GM21447 (cell line): ENCODE data around the gene MARCHF10.

Experiments
- ATAC-seq: cut with Tn5 transposase; IDR thresholded peaks from one replicate; pipeline ENCODE4 v1.9.1; 2021; ENCODE audit not compliant: unreplicated experiment

The MARCHF10 gene

GRCh38 chr17:62720126-62720850 is 87.8 kb downstream of the MARCHF10 start:
- ATAC-seq: no peak

- ATAC-seq: no peak
Observed at GRCh38 chr17:62719586-62719985, 88.5 kb downstream of the MARCHF10 start.

GRCh38 chr17:62718429-62718828 is 89.7 kb downstream of the MARCHF10 start:
- ATAC-seq: no peak

DNA sequence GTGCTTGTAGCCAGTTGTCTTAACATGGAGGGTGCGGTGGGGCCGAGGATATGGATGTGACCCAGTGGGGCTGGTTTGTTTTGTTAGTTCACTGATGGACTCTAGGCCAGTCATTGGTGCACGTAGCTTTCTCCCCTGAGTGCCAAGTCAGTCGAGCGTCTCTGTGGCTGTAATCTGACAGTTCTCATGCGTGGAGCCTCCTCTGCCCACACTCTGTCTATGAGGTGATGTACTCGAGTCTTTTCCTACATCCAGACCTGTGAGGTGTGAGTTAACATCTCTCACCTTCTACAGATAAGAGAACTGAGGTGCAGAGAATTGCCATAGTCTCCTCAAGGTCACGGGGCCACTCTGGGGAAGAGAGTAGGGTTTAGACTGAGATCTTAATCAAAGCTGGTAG is 90.2 kb downstream of the MARCHF10 start:
- ATAC-seq: no peak

DNA sequence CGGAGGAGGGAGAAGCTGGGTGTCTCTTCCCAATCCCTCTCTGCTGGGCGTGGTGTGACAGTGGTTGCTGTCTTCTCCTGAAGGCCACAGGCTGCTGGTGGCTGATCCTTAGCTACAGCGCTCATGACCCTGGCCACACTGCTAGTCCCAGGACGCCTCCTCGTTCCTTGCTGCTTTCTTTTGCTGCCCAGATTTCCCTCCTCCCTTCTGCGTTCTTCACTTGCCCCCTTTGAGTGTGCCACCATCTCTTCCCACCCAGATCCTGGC is 90.6 kb downstream of the MARCHF10 start:
- ATAC-seq: no peak

DNA sequence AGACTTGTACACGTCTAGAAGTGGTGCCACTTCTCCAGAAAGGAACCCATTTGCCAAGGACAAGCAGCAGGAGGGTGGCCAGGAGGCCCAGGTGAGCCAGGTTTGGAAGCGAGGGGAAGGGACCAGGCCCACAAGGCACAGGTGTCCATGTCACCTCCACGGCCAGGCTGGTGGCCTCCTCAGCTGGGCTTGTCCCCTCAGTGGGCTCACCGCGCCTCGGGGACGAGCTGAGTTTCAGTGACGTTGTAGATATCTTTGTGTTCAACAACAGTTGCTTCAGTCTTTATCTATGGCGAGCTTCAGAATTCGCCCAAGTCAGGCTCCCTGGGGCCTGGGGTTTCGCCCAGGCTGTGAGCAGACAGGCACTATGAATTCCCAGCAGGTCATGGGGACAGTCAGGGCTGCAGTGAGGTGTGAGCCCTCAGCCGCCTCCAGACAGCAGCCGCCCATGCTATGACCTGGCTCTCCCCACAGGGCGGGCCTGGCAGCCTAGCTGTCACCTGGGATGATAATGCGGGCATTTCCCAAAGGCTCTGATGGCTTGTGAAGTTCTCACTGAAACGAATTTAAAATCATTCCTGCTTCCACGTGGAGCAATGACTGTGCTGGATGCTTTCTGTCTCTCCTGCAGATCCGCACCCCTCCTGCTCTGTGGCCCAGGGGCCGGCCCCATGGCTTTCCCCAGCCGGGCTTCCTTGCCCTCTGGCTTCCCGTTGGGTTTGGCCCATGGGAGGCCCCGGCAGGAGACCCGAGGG is 91.1 kb downstream of the MARCHF10 start:
- no peak for ATAC-seq

- ATAC-seq: no peak
Observed at GRCh38 chr17:62715882-62716390, 92.2 kb downstream of the MARCHF10 start.

DNA sequence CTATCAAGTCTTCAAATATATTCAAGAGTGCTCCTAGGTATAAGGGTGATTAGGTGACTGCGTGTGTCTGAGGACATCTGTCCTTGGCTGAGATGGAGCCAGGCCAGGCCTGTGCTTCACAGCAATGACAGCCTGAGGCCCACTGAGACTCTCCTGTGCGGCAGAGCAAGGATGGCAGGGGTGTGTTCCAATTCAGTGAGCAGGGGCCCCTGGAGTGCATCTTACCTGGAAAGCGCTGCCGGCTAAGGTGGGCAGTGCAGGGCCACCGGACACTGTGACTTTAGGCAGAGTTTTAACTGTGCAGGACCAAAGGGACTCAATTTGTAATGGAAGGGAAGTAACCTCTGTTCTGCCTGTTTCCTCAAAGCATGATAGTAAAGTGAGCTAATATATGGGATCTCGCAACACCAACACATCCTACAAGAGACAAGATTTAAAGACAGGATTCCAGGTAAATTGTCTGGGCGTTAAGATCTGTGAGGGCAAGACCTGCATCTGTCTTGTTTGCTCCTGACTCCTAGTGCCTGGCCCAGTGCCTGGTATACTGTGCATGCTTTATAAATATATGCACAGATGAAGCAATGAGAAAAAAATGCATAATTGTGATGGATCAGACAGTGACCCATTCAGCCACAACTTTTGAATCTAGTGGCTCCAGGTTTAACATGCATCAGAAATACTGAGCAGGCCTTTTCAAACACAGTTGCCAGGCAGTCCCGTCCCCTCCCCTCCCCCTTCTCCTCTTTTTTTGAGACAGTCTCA is 93.9 kb downstream of the MARCHF10 start:
- ATAC-seq: no peak

- no peak for ATAC-seq
Observed at GRCh38 chr17:62713086-62713881, 94.8 kb downstream of the MARCHF10 start.

GRCh38 chr17:62712171-62712581 is 95.9 kb downstream of the MARCHF10 start:
- no peak for ATAC-seq

DNA sequence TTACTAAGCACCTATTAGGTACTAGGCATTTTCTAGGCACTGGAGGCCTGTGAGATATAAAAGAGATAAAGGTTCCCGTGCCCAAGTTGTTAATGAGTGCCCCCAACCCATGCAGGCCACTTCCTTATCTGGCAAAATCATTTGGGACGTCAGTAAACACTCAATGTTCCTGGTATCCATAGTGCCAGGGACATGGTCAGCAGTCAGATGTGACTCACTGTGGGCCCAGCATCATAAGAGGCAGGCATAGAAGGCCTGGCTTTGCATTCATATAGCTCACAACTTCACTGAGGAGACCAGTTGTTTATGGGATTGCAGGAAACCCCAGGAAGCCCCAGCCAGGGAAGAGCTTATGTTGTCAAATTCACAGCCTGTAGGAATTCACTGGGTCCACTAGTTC is 99.5 kb downstream of the MARCHF10 start:
- ATAC-seq: no peak

DNA sequence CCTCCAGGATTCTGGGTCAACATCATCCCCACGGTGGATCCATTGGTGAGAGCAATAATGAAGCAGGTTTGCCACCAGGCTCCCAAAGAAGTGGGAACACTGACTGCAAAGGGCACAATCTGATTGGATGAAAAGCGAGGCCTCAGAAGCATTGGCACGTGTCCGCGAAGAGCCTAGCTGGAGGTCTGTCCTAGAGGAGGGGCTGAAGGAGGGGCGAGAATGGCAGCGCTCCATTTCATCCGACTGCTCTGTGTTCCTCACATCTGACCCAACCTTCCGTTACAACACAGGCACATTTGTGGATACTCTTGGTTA is 100.7 kb downstream of the MARCHF10 start:
- no peak for ATAC-seq

- no peak for ATAC-seq
Observed at GRCh38 chr17:62706598-62707424, 101.3 kb downstream of the MARCHF10 start.

DNA sequence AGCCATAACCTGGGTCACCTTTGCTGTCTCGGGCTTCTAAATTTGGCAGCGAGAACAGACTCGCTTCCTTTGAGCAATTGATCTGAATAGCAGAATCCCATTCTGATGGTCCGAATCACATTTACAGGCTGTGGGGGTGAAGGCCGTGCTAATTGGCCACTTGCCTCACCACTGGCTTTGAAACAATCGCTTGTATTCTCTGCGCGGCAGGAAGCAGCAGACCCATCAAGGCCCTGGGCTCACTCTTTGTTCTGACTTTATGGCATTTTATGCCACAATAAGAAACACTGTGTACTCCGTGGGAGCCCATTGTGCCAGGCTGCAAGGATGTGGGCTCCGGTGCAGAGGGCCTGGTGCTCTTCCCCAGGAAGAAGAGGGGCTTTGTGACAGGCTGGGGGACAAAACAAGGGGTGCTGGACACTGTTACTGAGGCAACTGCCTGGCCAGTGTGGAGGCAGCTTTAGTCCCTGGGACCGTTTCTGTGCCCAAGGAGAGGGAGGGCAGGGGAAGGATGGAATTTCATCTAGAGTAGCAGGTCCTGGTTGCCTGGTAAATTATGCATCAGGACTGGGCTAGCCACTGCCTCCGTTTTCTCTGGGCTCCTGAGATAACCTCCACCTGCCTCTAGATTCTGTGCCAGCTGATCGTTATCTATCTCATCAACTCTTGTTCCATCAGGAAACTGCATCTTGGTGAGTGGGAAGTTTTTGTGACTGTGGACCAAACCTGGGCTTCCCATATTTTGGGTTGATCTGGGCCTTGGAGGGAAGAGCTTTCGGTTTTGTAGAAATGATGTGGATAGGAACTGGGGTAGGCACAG is 102.1 kb downstream of the MARCHF10 start:
- no peak for ATAC-seq

DNA sequence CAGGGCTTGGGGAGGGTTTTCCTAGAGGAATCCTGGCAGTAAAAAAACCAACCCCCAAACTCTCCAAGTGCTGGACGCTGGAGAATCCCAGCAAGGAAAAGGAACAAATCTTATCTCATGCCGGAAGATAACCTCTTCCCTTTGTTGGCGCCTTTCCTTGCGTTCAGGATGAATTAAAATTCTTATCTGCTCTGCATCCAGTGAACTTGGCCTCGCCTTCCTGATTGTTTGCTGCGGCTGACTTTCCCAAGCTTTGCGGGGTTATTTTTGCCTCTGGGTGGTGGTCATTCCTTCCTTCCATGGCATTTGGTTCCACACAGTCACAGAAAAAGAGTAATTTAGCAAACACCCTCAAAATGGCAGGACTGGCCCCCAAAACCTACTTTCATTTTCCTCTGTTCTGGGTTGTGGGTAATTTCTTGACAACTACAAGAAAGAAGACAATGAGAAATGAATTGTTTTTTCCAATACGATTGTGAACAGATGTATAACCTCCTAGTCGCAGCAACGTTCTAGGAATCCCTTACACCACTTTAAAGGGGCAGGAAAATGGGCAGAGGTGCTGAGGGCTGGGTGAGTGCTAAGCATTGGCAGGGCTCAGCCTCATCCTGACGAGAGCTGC is 102.8 kb downstream of the MARCHF10 start:
- ATAC-seq: no peak

GRCh38 chr17:62704381-62704971 is 103.6 kb downstream of the MARCHF10 start:
- ATAC-seq: no peak

DNA sequence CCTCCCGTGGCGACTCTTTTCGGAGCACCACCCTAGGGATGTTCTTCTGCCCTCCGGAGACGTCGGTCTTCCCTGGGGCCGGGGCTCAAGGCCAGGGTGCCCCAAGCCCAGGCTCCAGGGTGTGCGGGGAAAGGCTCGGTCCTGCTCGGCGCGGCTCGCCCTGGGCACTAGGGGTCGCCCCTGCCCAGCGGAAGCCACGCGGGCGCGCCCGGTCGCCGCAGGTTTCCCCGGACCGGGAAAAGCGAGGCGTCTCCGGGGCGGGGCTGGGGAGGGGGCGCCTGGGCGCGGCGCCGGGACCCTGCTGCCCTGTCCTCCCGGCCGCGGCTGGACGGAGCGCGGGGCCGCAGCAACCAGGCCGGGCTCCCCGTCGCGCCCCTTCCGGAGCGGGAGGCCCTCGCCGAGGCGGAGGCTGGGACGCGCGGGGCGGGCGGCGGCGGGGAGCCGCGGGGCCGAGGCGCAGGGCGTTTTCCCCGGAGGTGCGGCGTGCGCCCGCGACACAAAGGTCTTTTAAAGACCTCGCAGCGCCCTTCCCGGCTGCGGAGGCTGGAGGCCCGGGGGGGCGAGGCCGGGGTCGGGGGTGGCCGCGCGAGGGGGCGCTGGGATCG is 104.2 kb downstream of the MARCHF10 start:
- ATAC-seq: peak; percentile 81

GRCh38 chr17:62703261-62703775 is 104.8 kb downstream of the MARCHF10 start:
- no peak for ATAC-seq
